ENCODE results near the gene CACNA1E.

The CACNA1E gene

DNA sequence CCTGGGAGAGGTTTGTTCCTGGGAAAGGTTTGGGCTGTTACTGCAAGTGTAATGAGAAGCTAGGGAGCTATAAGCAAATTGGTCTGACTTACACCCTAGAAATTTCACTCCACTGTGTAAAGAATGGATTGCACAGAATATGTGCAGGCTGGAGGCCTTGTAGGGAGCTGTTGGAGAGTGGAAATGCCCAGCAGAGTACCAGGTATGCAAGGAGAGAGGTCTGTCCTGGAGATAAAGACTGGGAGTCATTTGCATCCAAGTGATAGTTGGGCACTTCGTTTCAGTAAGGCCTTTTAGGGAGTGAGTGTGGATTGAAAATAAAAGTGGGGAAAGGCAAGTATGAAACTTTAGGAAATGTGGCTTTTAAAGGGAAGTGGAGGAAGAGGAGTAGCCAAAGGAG lies 75.8 kb downstream of the CACNA1E start:
- in situ Hi-C loops (cut with MboI; ENCODE audit: low sequenced_read_pairs) = no loop called here

GRCh38 chr1:181562395-181562794 lies 79.1 kb downstream of the CACNA1E start:
- in situ Hi-C loops (cut with MboI; ENCODE audit: low sequenced_read_pairs) = no loop called here

- in situ Hi-C loops (cut with MboI; ENCODE audit: low sequenced_read_pairs) = no loop called here
These were observed 85.4 kb downstream of the CACNA1E start for GRCh38 chr1:181568736-181569135.

- in situ Hi-C loops (cut with MboI; ENCODE audit: low sequenced_read_pairs) = no loop called here
These were observed 94.2 kb downstream of the CACNA1E start for GRCh38 chr1:181577475-181577874.

DNA sequence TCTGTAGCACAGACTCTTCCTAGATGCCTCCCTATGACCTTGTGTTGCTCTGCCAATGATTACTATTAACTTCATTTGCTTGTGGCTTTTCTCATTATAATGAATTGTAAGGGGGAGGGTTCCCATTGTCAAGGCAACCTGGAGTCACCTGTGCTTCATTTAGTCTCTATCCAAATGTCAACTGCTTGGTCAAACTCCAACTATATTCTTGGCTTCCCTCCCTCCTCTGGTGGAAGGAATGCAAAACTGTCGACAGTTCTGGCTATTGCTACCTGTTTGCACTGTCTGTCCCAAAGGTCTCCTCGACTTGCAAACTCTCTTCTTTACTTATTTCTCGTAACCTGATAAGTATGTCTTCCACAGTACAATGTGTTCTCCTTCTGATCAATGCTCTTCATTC lies 100.3 kb downstream of the CACNA1E start:
- in situ Hi-C loops (cut with MboI; ENCODE audit: low sequenced_read_pairs) = no loop called here

- in situ Hi-C loops (cut with MboI; ENCODE audit: low sequenced_read_pairs) = no loop called here
These were observed 104.6 kb downstream of the CACNA1E start for GRCh38 chr1:181587870-181588438.

DNA sequence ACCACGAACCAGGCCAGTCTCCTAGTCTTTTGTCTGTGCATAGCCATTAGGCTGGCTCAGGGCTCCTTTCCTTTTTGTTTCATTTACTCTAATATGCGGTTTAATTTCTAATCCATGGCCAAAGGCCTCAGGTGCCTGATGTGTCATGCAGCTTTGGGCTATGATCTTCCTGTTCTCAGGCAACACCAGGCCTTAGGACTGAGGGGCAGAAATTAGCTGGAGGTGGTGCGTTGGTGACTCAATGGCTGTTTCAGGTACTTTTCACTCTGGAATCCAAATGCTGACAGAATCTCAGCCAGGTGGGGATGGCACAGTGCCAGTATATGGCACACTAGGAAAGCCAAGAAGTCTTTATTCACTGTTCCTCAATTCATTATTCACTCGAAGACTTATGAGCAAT lies 105.3 kb downstream of the CACNA1E start:
- in situ Hi-C loops (cut with MboI; ENCODE audit: low sequenced_read_pairs) = no loop called here

GRCh38 chr1:181592255-181592859 lies 109.0 kb downstream of the CACNA1E start:
- in situ Hi-C loops (cut with MboI; ENCODE audit: low sequenced_read_pairs) = no loop called here

GRCh38 chr1:181593042-181593441 lies 109.7 kb downstream of the CACNA1E start:
- in situ Hi-C loops (cut with MboI; ENCODE audit: low sequenced_read_pairs) = no loop called here

DNA sequence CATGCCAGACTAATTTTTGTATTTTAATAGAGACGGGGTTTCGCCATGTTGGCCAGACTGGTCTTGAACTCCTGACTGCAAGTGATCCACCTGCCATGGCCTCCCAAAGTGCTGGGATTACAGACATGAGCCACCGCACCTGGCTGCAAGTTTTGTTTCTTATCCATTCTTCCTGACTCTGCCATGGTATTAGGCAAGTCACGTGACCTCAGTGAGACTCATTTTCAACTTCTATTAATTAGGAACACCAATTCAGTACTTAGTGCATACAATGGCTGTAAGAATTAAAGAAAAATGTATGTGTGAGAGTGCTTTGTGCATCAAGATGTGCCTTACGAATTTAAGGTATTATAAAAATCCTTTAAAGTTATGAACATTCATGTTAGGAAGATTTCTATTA lies 111.2 kb downstream of the CACNA1E start:
- in situ Hi-C loops (cut with MboI; ENCODE audit: low sequenced_read_pairs) = no loop called here

- in situ Hi-C loops (cut with MboI; ENCODE audit: low sequenced_read_pairs) = no loop called here
These were observed 111.9 kb downstream of the CACNA1E start for GRCh38 chr1:181595234-181595633.

DNA sequence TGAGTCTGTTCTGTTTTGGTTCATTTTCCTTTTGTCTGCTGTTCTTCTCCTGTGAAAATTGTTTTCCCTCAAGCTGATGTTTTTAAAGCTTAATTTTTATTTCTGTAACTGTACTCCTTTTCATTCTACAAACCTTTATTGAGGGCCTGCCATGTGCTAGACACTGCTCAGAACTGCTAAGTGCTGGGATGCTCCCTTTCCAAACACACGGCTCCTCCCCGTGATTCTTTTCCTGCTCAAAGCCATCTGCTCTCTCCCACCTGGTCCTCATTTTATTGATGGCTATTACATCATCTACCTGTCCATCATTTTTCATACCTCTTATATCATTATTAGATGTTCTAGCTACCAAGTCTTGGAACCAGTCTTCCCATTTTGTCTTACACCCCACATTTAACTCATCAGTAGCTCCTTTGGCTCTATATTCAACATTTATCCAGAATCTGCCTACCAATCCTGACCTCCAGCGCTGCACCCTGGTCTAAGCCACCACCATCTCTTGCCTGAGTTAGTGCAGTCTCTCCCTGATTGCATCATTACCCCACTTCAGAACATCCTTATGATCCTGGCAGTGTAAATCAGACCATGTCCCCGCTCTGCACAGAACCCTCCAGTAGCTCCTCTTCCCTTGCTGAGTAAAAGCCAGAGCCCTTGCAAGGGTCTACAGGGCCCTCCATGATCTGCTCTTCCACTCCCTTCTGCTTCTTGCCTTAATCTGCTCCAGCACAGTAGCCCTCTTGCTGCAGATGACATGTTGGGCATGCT lies 118.1 kb downstream of the CACNA1E start:
- in situ Hi-C loops (cut with MboI; ENCODE audit: low sequenced_read_pairs) = no loop called here

DNA sequence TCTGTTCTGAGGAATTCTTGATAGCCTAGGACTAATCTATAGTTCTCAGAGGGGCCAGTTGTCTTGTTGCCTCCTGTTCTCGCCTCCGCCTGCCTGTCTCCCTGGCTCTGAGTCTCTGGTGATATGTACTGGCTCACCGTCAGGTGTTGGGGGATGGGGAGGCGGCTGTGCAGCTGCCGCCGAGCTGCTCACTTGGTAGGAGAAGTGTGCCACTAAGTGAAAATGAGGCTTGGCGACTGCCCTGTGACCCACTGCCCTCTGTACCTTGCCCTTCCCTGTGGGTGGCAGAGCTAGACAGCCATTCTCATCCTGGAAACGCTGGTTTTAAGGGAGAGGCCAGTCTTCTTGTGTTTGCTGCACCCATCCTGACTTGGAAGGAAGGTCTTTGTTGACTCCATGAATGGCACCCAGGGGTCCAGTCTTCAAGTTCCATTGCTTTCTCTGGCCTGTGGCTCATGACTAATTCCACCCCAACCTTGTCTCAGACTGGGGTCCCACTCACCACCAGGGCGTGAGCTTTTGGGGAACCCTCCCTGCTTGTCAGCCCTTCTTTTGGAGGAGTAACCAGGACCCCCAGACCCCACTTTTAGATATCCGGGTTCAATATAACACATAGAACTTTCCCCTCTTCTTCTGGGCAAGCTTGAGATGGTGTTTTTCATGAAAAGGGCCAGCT lies 120.6 kb downstream of the CACNA1E start:
- in situ Hi-C loops (cut with MboI; ENCODE audit: low sequenced_read_pairs) = no loop called here

GRCh38 chr1:181604482-181605249 lies 121.3 kb downstream of the CACNA1E start:
- in situ Hi-C loops (cut with MboI; ENCODE audit: low sequenced_read_pairs) = no loop called here

DNA sequence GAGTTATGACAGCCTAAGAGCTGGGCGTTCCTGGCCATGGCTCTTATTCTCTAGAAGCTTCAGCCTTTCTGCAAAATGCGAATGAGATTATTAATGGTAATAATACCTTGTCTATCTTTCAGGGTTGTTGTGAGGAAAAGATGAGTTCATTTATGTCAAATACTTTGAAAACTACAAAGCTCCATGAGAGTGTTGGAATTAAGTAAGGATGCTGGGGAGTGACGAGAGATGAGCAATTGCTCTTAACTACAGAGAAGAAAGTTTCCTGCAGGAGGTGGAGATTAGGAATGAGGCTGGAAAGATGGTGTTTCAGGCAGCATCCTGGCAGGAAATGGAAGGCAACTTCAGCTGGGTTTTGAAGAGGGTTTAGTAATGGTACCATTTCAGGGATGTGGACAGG lies 124.2 kb downstream of the CACNA1E start:
- in situ Hi-C loops (cut with MboI; ENCODE audit: low sequenced_read_pairs) = no loop called here

DNA sequence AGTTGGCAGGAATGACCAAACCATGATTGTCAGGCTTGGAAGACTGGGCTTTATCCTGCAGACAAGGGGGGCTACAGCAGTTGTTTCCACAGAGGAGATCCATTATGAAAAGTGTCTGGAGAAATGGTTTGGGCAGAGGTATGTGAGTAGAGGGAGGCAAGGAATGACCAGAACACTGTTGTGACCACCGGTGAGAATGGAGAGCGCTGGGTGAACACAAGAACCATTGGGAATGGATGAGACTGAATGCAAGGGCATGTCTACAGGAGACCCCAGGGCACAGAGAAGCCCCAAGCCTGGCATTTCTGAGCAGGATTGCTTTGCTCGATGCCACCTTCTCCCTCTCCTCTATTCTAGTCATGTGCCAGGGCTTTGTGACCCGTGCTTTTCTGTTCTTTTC lies 125.1 kb downstream of the CACNA1E start:
- in situ Hi-C loops (cut with MboI; ENCODE audit: low sequenced_read_pairs) = no loop called here

DNA sequence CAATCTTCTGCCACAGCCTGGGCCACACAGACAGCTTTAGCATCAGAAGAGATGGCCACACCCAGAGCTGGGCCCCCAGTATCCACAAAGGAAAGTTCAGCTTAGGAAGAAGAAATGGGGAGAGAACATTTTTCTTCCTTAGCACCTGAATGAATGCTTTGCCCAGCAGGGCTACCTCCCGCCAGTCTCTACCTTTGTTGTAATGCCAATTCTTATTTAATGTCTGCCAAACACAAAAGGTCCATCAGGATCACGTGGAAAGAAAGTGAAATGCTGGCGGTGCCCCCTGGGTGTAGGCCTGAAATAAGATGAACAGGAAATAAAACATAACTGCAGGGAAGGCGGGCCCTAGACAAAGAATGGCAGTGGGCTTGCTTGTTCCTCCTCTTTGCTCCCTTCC lies 125.6 kb downstream of the CACNA1E start:
- in situ Hi-C loops (cut with MboI; ENCODE audit: low sequenced_read_pairs) = no loop called here

GRCh38 chr1:181612100-181612499 lies 128.8 kb downstream of the CACNA1E start:
- in situ Hi-C loops (cut with MboI; ENCODE audit: low sequenced_read_pairs) = no loop called here

GRCh38 chr1:181618559-181618958 lies 135.2 kb downstream of the CACNA1E start:
- in situ Hi-C loops (cut with MboI; ENCODE audit: low sequenced_read_pairs) = no loop called here

GRCh38 chr1:181620183-181620582 lies 136.9 kb downstream of the CACNA1E start:
- in situ Hi-C loops (cut with MboI; ENCODE audit: low sequenced_read_pairs) = no loop called here

DNA sequence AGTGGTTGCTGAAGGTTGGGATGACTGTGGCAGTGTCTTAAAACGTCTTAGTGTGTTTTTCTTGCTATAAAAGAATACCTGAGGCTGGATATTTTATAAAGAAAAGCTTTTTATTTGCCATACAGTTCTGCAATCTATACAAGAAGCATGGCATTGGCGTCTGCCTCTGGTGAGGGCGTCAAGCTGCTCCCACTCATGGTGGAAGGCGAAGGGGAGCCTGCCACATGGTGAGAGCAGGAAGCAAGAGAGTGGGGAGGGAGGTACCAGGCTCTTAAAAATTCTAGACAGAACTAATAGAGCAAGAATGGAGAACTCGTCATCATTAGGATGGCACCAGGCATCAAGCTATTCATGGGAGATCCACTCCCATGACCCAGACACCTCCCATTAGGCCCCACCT lies 140.5 kb downstream of the CACNA1E start:
- in situ Hi-C loops (cut with MboI; ENCODE audit: low sequenced_read_pairs) = no loop called here
